BLaER1 treated with 17β-estradiol and CSF1 and Interleukin-3, amounts not matched to agents 10 nM and 100 nM (cell line): ENCODE measurements around the gene OBP2A.
A peak's percentile ranks its signal among the peaks of the same experiment; 100 is the strongest.
"Not testable (repeated sequence)": the region's sequence is repeated elsewhere in the genome, so short reads cannot be mapped to it uniquely, and the experiment has no call there.

Experiments used
- H3K27ac ChIP-seq, 11 experiments: shearing (Covaris generic); formaldehyde crosslinking; 2 replicates each; pipeline ENCODE4 v1.8.1; 2022
- H3K27me3 ChIP-seq, 11 experiments: shearing (Covaris generic); formaldehyde crosslinking; 2 replicates each; pipeline ENCODE4 v1.8.1; 2022
- H3K36me3 ChIP-seq, 11 experiments: shearing (Covaris generic); formaldehyde crosslinking; 2 replicates each; pipeline ENCODE4 v1.8.1; 2022
- H3K4me1 ChIP-seq, 10 experiments: shearing (Covaris generic); formaldehyde crosslinking; 2 replicates each; pipeline ENCODE4 v1.8.1; 2022
- H3K4me2 ChIP-seq, 11 experiments: shearing (Covaris generic); formaldehyde crosslinking; 2 replicates each; pipeline ENCODE4 v1.8.1; 2022
- H3K4me3 ChIP-seq, 10 experiments: shearing (Covaris generic); formaldehyde crosslinking; 2 replicates each; pipeline ENCODE4 v1.8.1; 2022
- H3K9ac ChIP-seq, 11 experiments: shearing (Covaris generic); formaldehyde crosslinking; 2 replicates each; pipeline ENCODE4 v1.8.1; 2022
- H3K9me3 ChIP-seq, 11 experiments: shearing (Covaris generic); formaldehyde crosslinking; replicated peaks in 1 of 11; 2 replicates each; pipeline ENCODE4 v1.8.1; 2022
- H4K20me1 ChIP-seq, 11 experiments: shearing (Covaris generic); formaldehyde crosslinking; 2 replicates each; pipeline ENCODE4 v1.8.1; 2022
- Cebpa-rat ChIP-seq, 11 experiments: shearing (Covaris generic); IDR thresholded peaks; 2 replicates each; pipeline ENCODE4 v1.8.1; 2022

The OBP2A gene

GRCh38 chr9:135545646-135546176, at the start of gene OBP2A:
TSS of gene OBP2A (plus strand) at chr9:135546126. CDS start at chr9:135546181, 55 bp downstream.
- H3K4me2 ChIP-seq, H4K20me1 ChIP-seq, H3K36me3 ChIP-seq, H3K9me3 ChIP-seq, H3K4me3 ChIP-seq, H3K9ac ChIP-seq, H3K27me3 ChIP-seq, H3K27ac ChIP-seq: not testable (repeated sequence)
- peaks cover 3 to 11% (median 7%) of the 10 kb centered on the region in 10 experiments; a peak in 19 of 20 replicates for H3K4me1 ChIP-seq

DNA sequence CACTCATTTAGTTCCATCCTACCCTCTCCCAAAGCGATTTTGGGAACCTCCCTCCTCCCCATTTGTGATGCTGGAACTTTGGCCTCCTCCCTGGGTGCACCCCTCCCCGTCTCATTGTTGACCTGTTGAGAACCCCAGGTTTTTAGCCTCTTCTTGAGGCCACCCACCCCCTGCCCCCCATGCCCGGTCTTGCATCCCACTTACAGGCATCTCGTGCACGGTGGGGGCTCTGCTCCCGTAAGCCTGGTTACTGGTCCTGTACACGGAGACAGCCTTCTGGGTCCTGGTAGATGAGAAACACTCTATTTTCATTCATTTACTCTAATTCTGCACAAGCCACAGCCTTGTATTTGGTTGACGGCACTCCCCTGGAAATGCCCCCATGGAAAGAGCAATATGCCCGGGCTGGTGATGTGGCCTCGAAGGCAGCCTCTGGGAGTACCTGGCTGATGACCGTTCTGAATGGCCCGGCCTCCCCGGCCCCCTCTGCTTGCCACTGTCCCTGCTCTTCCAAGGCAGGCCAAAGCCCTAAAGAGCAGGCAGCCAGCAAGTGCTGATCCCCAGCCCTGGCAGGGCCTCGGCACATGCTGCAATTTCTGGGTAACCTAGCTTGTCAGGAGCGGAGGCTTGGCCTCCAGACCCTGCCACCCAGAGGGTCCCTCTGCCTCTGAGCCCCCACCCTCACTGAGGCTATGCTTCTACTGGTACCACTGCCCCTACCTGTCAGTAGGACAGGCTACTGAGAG, 47.4 kb upstream of the OBP2A start:
- peak overlapping the region in 10 of 11 experiments; percentile 97 to 100 (median 99); a peak in 17 of 22 replicates for H3K4me2 ChIP-seq
- peaks cover 11 to 40% (median 26%) of the 10 kb centered on the region in 11 experiments; a peak in 21 of 22 replicates for H4K20me1 ChIP-seq
- peaks cover 12 to 23% (median 20%) of the 10 kb centered on the region in 11 experiments for H3K36me3 ChIP-seq

GRCh38 chr9:135499326-135500070, 46.4 kb upstream of the OBP2A start:
- TF ChIP-seq Cebpa-rat (IDR thresholded peaks at IDR 0.05): no peak
- Histone ChIP-seq H3K9me3 (no peaks in the 10 kb centered on the region), H3K4me1 (peaks cover 18 to 37% (median 29%) of the 10 kb centered on the region in 10 experiments), H3K4me2 (peak overlapping the region; percentile 97 to 100 (median 99)), H3K27ac (peak overlapping the region in 10 of 11 experiments; percentile 78 to 96 (median 91); a peak in 21 of 22 replicates), H3K36me3 (peaks cover 22 to 33% (median 29%) of the 10 kb centered on the region in 11 experiments), H3K9ac (peak overlapping the region; percentile 90 to 99 (median 95)), H4K20me1 (peaks cover 21 to 49% (median 36%) of the 10 kb centered on the region in 11 experiments; a peak in 21 of 22 replicates), H3K4me3 (peak overlapping the region; percentile 87 to 99 (median 96)), H3K27me3 (no peaks in the 10 kb centered on the region)

More for the DNA sequence above, 47.4 kb upstream of the OBP2A start:
- no peaks in the 10 kb centered on the region for H3K9me3 ChIP-seq
- H3K4me1 ChIP-seq: peaks cover 18 to 34% (median 28%) of the 10 kb centered on the region in 10 experiments
- peak overlapping the region in 3 of 11 experiments; percentile 97 to 99 (median 97); a peak in 5 of 22 replicates for H3K9ac ChIP-seq
- peak overlapping the region in 1 of 10 experiments; percentile 94; a peak in 1 of 20 replicates for H3K4me3 ChIP-seq
- no peak overlapping the region for H3K27ac ChIP-seq
- no peaks in the 10 kb centered on the region for H3K27me3 ChIP-seq
- TF ChIP-seq Cebpa-rat (IDR thresholded peaks at IDR 0.05): no peak

DNA sequence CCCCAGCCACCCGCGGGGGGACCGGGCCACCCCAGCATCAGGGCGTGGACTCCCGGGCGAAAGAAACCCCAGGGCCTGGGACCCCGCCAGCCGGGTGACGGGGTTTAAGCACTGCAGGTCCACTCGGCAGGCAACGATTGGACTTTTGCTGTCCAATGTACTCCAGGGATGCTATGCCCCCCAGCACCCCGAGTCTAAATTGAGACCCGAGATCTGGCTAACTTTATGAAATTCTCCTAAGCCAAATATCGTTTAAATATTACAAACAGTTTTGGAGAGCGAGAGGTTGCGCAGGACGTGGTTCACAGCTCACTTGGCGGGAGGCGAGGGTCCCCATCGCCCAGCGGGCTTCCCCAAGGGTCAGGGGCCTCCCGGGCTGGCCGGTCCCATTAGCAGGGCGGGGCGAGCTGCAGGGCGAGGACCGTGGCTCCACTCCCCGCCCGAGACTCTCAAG, 45.8 kb upstream of the OBP2A start:
- no peak for TF ChIP-seq Cebpa-rat (IDR thresholded peaks at IDR 0.05)
- peaks cover 23 to 39% (median 35%) of the 10 kb centered on the region in 11 experiments for H3K36me3 ChIP-seq
- peak overlapping the region; percentile 97 to 100 (median 99) for H3K4me2 ChIP-seq
- peak overlapping the region in 10 of 11 experiments; percentile 78 to 96 (median 91); a peak in 21 of 22 replicates for H3K27ac ChIP-seq
- H3K27me3 ChIP-seq: no peaks in the 10 kb centered on the region
- H3K4me1 ChIP-seq: peaks cover 18 to 37% (median 29%) of the 10 kb centered on the region in 10 experiments
- H3K9ac ChIP-seq: peak overlapping the region; percentile 90 to 99 (median 95)
- H3K4me3 ChIP-seq: peak overlapping the region; percentile 87 to 99 (median 96)
- H4K20me1 ChIP-seq: peaks cover 27 to 55% (median 42%) of the 10 kb centered on the region in 11 experiments; a peak in 21 of 22 replicates
- H3K9me3 ChIP-seq: no peaks in the 10 kb centered on the region

GRCh38 chr9:135500525-135501260, 45.2 kb upstream of the OBP2A start, which contains the start of gene MRPS2:
TSS of gene MRPS2 (plus strand) at chr9:135500682. CDS start at chr9:135500711, 29 bp downstream.
- no peak for TF ChIP-seq Cebpa-rat (IDR thresholded peaks at IDR 0.05)
- Histone ChIP-seq H3K4me3 (peak within 1 kb of the TSS; percentile 87 to 99 (median 96)), H3K9ac (peak within 1 kb of the TSS; percentile 90 to 99 (median 95)), H3K9me3 (no peaks in the 10 kb centered on the region), H4K20me1 (peaks cover 31 to 61% (median 48%) of the 10 kb centered on the region in 11 experiments; a peak in 21 of 22 replicates), H3K4me2 (peak within 1 kb of the TSS; percentile 98 to 100 (median 99)), H3K27ac (peak within 1 kb of the TSS; percentile 75 to 96 (median 90)), H3K4me1 (peaks cover 18 to 37% (median 29%) of the 10 kb centered on the region in 10 experiments), H3K27me3 (no peaks in the 10 kb centered on the region), H3K36me3 (peaks cover 23 to 45% (median 41%) of the 10 kb centered on the region in 11 experiments)

GRCh38 chr9:135501261-135502167, 44.4 kb upstream of the OBP2A start:
- peak overlapping the region; percentile 75 to 96 (median 90) for H3K27ac ChIP-seq
- peaks cover 18 to 37% (median 29%) of the 10 kb centered on the region in 10 experiments for H3K4me1 ChIP-seq
- H3K27me3 ChIP-seq: no peaks in the 10 kb centered on the region
- H3K9me3 ChIP-seq: no peaks in the 10 kb centered on the region
- H3K9ac ChIP-seq: peak overlapping the region; percentile 90 to 99 (median 95)
- peak overlapping the region; percentile 98 to 100 (median 99) for H3K4me2 ChIP-seq
- peaks cover 31 to 69% (median 54%) of the 10 kb centered on the region in 11 experiments; a peak in 21 of 22 replicates for H4K20me1 ChIP-seq
- no peak for TF ChIP-seq Cebpa-rat (IDR thresholded peaks at IDR 0.05)
- peaks cover 23 to 48% (median 44%) of the 10 kb centered on the region in 11 experiments for H3K36me3 ChIP-seq
- H3K4me3 ChIP-seq: peak overlapping the region; percentile 87 to 99 (median 96)
